MCF 10A (cell line): ENCODE data around the gene RNF128. TPM values are rescaled to one million over a fixed set of nuclear protein-coding genes. Genes with fewer than 3 reads are reported as not detected.

Experiments used
- BruUV-seq: library from RNA; stranded (reverse); fragments of 400-500 nt; replicated peaks from 2 replicates; lab custom pipeline; 2021; lab: Mats Ljungman, UMichigan
- CTCF ChIA-PET: fragments of 300-600 bp; sonication (Branson Sonifier 250); formaldehyde crosslinking; extraction: SDS; loops from one replicate; lab custom pipeline; 2021; ENCODE audit warnings: antibody characterized with exemption, inconsistent platforms; lab: Yijun Ruan, JAX
- POLR2A ChIA-PET: fragments of 300-600, 350-650 bp; sonication (Branson Sonifier 250); formaldehyde crosslinking; extraction: SDS; loops from one replicate; lab custom pipeline; 2020; ENCODE audit warnings: antibody characterized with exemption, inconsistent platforms; lab: Yijun Ruan, JAX
- DNase-seq: peaks from one replicate; pipeline ENCODE4 v3.0.0-alpha.2; 2018; ENCODE audit not compliant: unreplicated experiment
- H3K27ac Mint-ChIP-seq: one replicate; pipeline ENCODE4 v1.8.0; 2022; ENCODE audit warnings: mild to moderate bottlenecking, low read depth, mixed read lengths; ENCODE audit not compliant: unreplicated experiment
- H3K27me3 Mint-ChIP-seq: one replicate; pipeline ENCODE4 v1.8.0; 2022; ENCODE audit warnings: mixed read lengths; ENCODE audit not compliant: insufficient read depth, unreplicated experiment
- H3K36me3 Mint-ChIP-seq: one replicate; pipeline ENCODE4 v1.8.0; 2022; ENCODE audit warnings: mild to moderate bottlenecking, moderate library complexity, mixed read lengths; ENCODE audit not compliant: insufficient read depth, unreplicated experiment
- H3K4me1 Mint-ChIP-seq: one replicate; pipeline ENCODE4 v1.8.0; 2022; ENCODE audit warnings: mixed read lengths; ENCODE audit not compliant: insufficient read depth, unreplicated experiment
- H3K4me3 Mint-ChIP-seq: one replicate; pipeline ENCODE4 v1.8.0; 2022; ENCODE audit warnings: mild to moderate bottlenecking, moderate library complexity, mixed read lengths; ENCODE audit not compliant: unreplicated experiment
- H3K9me3 Mint-ChIP-seq: one replicate; pipeline ENCODE4 v1.8.0; 2022; ENCODE audit warnings: mixed read lengths; ENCODE audit not compliant: unreplicated experiment
- CTCF ChIP-seq: fragments of 200-600 bp; IDR thresholded peaks from one replicate; pipeline ENCODE4 v1.8.0; 2022; ENCODE audit warnings: antibody characterized with exemption, mild to moderate bottlenecking; ENCODE audit not compliant: unreplicated experiment
- intact Hi-C: fragments of 100-400 bp; cut with micrococcal nuclease; formaldehyde crosslinking; loops from 2 replicates; pipeline ENCODE4 v1.14.1; 2022
- total RNA-seq: library from RNA; stranded (reverse); gene quantifications from 2 replicates; pipeline ENCODE4 v1.2.3, GENCODE V29; 2022

Gene RNF128
- total RNA-seq, 1 experiment from 2014 or later, result 0.09 TPM

GRCh38 chrX:106716004-106716403, 10.5 kb upstream of the RNF128 start:
- CTCF ChIA-PET, result no interaction called here
- Mint-ChIP-seq H3K36me3 (no peaks in the 10 kb centered on the region), H3K9me3 (no peaks in the 10 kb centered on the region), H3K4me3 (no peak overlapping the region), H3K27me3 (peaks cover 46% of the 10 kb centered on the region), H3K27ac (no peak overlapping the region), H3K4me1 (no peaks in the 10 kb centered on the region)
- no peak for TF ChIP-seq CTCF
- DNase-seq, result no peak
- POLR2A ChIA-PET, result interaction anchor here (0.7 kb wide), 1 partner anchor 187 kb away, joined by 4 read pairs; no protein-coding TSS in a partner anchor
- intact Hi-C loops, result no loop called here
- no TSS peak for BruUV-seq

- H3K4me3 Mint-ChIP-seq, result no peak overlapping the region
- H3K4me1 Mint-ChIP-seq, result no peaks in the 10 kb centered on the region
- H3K36me3 Mint-ChIP-seq, result no peaks in the 10 kb centered on the region
- H3K9me3 Mint-ChIP-seq, result no peaks in the 10 kb centered on the region
- DNase-seq, result no peak
- H3K27ac Mint-ChIP-seq, result no peak overlapping the region
- ChIA-PET POLR2A (no interaction called here), CTCF (no interaction called here)
- no peak for TF ChIP-seq CTCF
- intact Hi-C loops, result no loop called here
- H3K27me3 Mint-ChIP-seq, result peaks cover 51% of the 10 kb centered on the region
- no TSS peak for BruUV-seq
Measured at GRCh38 chrX:106716463-106716862, 10.0 kb upstream of the RNF128 start.

- Mint-ChIP-seq H3K27ac (no peak overlapping the region), H3K36me3 (no peaks in the 10 kb centered on the region), H3K27me3 (peaks cover 68% of the 10 kb centered on the region), H3K4me3 (no peak overlapping the region), H3K9me3 (no peaks in the 10 kb centered on the region), H3K4me1 (no peaks in the 10 kb centered on the region)
- TF ChIP-seq CTCF, result no peak
- CTCF ChIA-PET, result no interaction called here
- DNase-seq, result no peak
- BruUV-seq, result no TSS peak
- intact Hi-C loops, result no loop called here
- POLR2A ChIA-PET, result no interaction called here
Measured at GRCh38 chrX:106718709-106719108, 7.8 kb upstream of the RNF128 start.

GRCh38 chrX:106725931-106726330, 570 bp upstream of the RNF128 start:
- Mint-ChIP-seq H3K36me3 (no peaks in the 10 kb centered on the region), H3K9me3 (no peaks in the 10 kb centered on the region), H3K4me3 (peak overlapping the region; percentile 74), H3K27me3 (peaks cover 36% of the 10 kb centered on the region), H3K27ac (no peak overlapping the region), H3K4me1 (no peaks in the 10 kb centered on the region)
- DNase-seq, result peak; percentile 1
- intact Hi-C loops, result no loop called here
- CTCF ChIA-PET, result interaction anchor here (0.8 to 1.2 kb wide), 2 partner anchors 149 to 1703 kb away, joined by 3 to 4 read pairs; no protein-coding TSS in a partner anchor
- no peak for TF ChIP-seq CTCF
- BruUV-seq, result no TSS peak
- POLR2A ChIA-PET, result interaction anchor here (0.9 to 1.4 kb wide), 4 partner anchors 18 to 114 kb away, joined by 3 to 4 read pairs (median 4); no protein-coding TSS in a partner anchor
